ENCODE results near the gene PDX1. TPM values are rescaled to one million over a fixed set of nuclear protein-coding genes. Genes with fewer than 3 reads are reported as not detected.

PDX1 gene
- total RNA-seq, 2 donors from 2014 or later, result 0.35 to 0.54 TPM

GRCh38 chr13:27964741-27965323 lies 45.0 kb downstream of the PDX1 start:
- Histone ChIP-seq H3K9me3 (no peaks in the 10 kb centered on the region), H3K27ac (peak overlapping the region; percentile 91), H3K9ac (ENCODE audit: low read depth in 2 of 2, low read length in 2 of 2) (peak overlapping the region; percentile 98 to 100), H3K27me3 (peaks cover 38% of the 10 kb centered on the region), H3K4me1 (peaks cover 9% of the 10 kb centered on the region), H3K4me3 (peak overlapping the region; percentile 75), H3K36me3 (no peaks in the 10 kb centered on the region)
- DNase-seq, result peak; percentile 23
- TF ChIP-seq, protein P1, sequence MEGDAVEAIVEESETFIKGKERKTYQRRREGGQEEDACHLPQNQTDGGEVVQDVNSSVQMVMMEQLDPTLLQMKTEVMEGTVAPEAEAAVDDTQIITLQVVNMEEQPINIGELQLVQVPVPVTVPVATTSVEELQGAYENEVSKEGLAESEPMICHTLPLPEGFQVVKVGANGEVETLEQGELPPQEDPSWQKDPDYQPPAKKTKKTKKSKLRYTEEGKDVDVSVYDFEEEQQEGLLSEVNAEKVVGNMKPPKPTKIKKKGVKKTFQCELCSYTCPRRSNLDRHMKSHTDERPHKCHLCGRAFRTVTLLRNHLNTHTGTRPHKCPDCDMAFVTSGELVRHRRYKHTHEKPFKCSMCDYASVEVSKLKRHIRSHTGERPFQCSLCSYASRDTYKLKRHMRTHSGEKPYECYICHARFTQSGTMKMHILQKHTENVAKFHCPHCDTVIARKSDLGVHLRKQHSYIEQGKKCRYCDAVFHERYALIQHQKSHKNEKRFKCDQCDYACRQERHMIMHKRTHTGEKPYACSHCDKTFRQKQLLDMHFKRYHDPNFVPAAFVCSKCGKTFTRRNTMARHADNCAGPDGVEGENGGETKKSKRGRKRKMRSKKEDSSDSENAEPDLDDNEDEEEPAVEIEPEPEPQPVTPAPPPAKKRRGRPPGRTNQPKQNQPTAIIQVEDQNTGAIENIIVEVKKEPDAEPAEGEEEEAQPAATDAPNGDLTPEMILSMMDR (IDR thresholded peaks at IDR 0.05), result no peak
- intact Hi-C loops (cut with DNase I), result no loop called here

GRCh38 chr13:27965343-27965739 lies 45.5 kb downstream of the PDX1 start:
- H3K4me3 ChIP-seq, result peak overlapping the region; percentile 75
- H3K27ac ChIP-seq, result peak overlapping the region; percentile 91
- H3K36me3 ChIP-seq, result no peaks in the 10 kb centered on the region
- intact Hi-C loops (cut with DNase I), result no loop called here
- H3K9me3 ChIP-seq, result no peaks in the 10 kb centered on the region
- H3K27me3 ChIP-seq, result peaks cover 34% of the 10 kb centered on the region
- TF ChIP-seq, protein P1 (IDR thresholded peaks at IDR 0.05), result no peak
- DNase-seq, result peak; percentile 37
- H3K4me1 ChIP-seq, result peaks cover 5% of the 10 kb centered on the region
- peak overlapping the region; percentile 98 to 100 for H3K9ac ChIP-seq (ENCODE audit: low read depth in 2 of 2, low read length in 2 of 2)

GRCh38 chr13:27965740-27966640 lies 46.2 kb downstream of the PDX1 start:
- H3K4me3 ChIP-seq, result peak overlapping the region; percentile 75
- H3K9me3 ChIP-seq, result no peaks in the 10 kb centered on the region
- peak overlapping the region; percentile 91 for H3K27ac ChIP-seq
- peak; percentile 50 for DNase-seq
- peaks cover 34% of the 10 kb centered on the region for H3K27me3 ChIP-seq
- H3K4me1 ChIP-seq, result peaks cover 3% of the 10 kb centered on the region
- H3K9ac ChIP-seq (ENCODE audit: low read depth in 2 of 2, low read length in 2 of 2), result peak overlapping the region; percentile 98 to 100
- TF ChIP-seq, protein P1 (IDR thresholded peaks at IDR 0.05), result no peak
- intact Hi-C loops (cut with DNase I), result no loop called here
- no peaks in the 10 kb centered on the region for H3K36me3 ChIP-seq

GRCh38 chr13:27966641-27967202 lies 46.9 kb downstream of the PDX1 start:
- H3K9ac ChIP-seq (ENCODE audit: low read depth in 2 of 2, low read length in 2 of 2), result peak overlapping the region; percentile 98 to 100
- no peaks in the 10 kb centered on the region for H3K9me3 ChIP-seq
- H3K36me3 ChIP-seq, result no peaks in the 10 kb centered on the region
- H3K4me1 ChIP-seq, result peaks cover 3% of the 10 kb centered on the region
- TF ChIP-seq, protein P1 (IDR thresholded peaks at IDR 0.05), result no peak
- peak overlapping the region; percentile 91 for H3K27ac ChIP-seq
- peak; percentile 34 for DNase-seq
- peaks cover 34% of the 10 kb centered on the region for H3K27me3 ChIP-seq
- intact Hi-C loops (cut with DNase I), result no loop called here
- peak overlapping the region; percentile 75 for H3K4me3 ChIP-seq

DNA sequence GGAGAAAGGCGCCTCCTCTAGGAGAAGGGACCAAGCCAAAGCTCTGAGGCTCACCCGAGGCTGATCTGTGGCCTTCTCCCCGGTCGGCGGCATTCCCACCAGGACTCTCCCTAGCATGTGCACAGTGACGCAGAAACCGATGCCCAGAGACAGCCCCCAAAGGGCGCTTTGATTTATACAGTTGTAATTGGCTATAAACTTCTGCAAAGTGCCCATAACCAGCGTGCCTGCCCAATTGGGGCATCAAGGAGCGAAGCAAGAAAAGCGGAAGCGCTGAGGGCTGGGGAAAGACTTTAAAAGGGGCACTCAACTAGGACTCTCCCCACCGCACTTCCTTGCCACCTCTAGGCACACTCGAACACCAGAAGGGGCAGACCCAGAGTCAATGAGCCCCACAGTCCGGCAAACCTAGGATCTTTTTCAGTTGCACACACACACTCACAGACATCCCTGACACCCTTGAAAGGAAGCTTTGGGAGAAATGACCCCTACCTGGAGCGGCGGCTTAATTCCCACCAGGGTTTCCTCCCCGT lies 47.5 kb downstream of the PDX1 start:
- DNase-seq, result peak; percentile 66
- H3K27me3 ChIP-seq, result peaks cover 34% of the 10 kb centered on the region
- H3K4me1 ChIP-seq, result peaks cover 3% of the 10 kb centered on the region
- intact Hi-C loops (cut with DNase I), result no loop called here
- TF ChIP-seq, protein P1 (IDR thresholded peaks at IDR 0.05), result no peak
- H3K9ac ChIP-seq (ENCODE audit: low read depth in 2 of 2, low read length in 2 of 2), result peak overlapping the region; percentile 98 to 100
- H3K27ac ChIP-seq, result peak overlapping the region; percentile 91
- peak overlapping the region; percentile 75 for H3K4me3 ChIP-seq
- no peaks in the 10 kb centered on the region for H3K36me3 ChIP-seq
- no peaks in the 10 kb centered on the region for H3K9me3 ChIP-seq

All from colonic mucosa (tissue), 4 donors.